HUDEP-2 (cell line): Measurements from ENCODE around the gene CD47.
A peak's percentile ranks its signal among the peaks of the same experiment; 100 is the strongest.

Source experiments
- DNase-seq, 76 experiments: peaks; one replicate each; lab custom pipeline; 2025; ENCODE audit not compliant: unreplicated experiment in 76 of 76; lab: John Stamatoyannopoulos, UW

Gene CD47

GRCh38 chr3:108093616-108094015 lies 2.8 kb upstream of the CD47 start:
- DNase-seq = no peak

GRCh38 chr3:108093021-108093420 lies 2.2 kb upstream of the CD47 start:
- DNase-seq = no peak

- peak in 1 of 76 experiments; percentile 8 for DNase-seq
Measured at GRCh38 chr3:108092501-108092900, 1.7 kb upstream of the CD47 start.

GRCh38 chr3:108091498-108092250 lies 843 bp upstream of the CD47 start:
- DNase-seq = no peak

GRCh38 chr3:108090049-108090700 lies 656 bp downstream of the CD47 start:
- peak in 9 of 76 experiments; percentile 15 to 58 (median 44) for DNase-seq

- DNase-seq = no peak
Measured at GRCh38 chr3:108089579-108089978, 1.3 kb downstream of the CD47 start.

GRCh38 chr3:108088697-108089096 lies 2.1 kb downstream of the CD47 start:
- peak in 10 of 76 experiments; percentile 8 to 44 (median 18) for DNase-seq

- no peak for DNase-seq
Measured at GRCh38 chr3:108088146-108088545, 2.7 kb downstream of the CD47 start.

GRCh38 chr3:108086653-108087052 lies 4.2 kb downstream of the CD47 start:
- no peak for DNase-seq

GRCh38 chr3:108085810-108086350 lies 5.0 kb downstream of the CD47 start:
- DNase-seq = no peak

- no peak for DNase-seq
Measured at GRCh38 chr3:108085370-108085769, 5.5 kb downstream of the CD47 start.

- no peak for DNase-seq
Measured at GRCh38 chr3:108079877-108080276, 11.0 kb downstream of the CD47 start.

GRCh38 chr3:108079043-108079442 lies 11.8 kb downstream of the CD47 start:
- DNase-seq = no peak

GRCh38 chr3:108076564-108076963 lies 14.3 kb downstream of the CD47 start:
- no peak for DNase-seq

GRCh38 chr3:108073764-108074431 lies 16.9 kb downstream of the CD47 start:
- no peak for DNase-seq

GRCh38 chr3:108071368-108071767 lies 19.5 kb downstream of the CD47 start:
- DNase-seq = no peak

GRCh38 chr3:108070356-108070755 lies 20.5 kb downstream of the CD47 start:
- no peak for DNase-seq

- DNase-seq = no peak
Measured at GRCh38 chr3:108067768-108068167, 23.1 kb downstream of the CD47 start.

GRCh38 chr3:108065096-108065495 lies 25.7 kb downstream of the CD47 start:
- DNase-seq = no peak

- no peak for DNase-seq
Measured at GRCh38 chr3:108064293-108064887, 26.4 kb downstream of the CD47 start.

GRCh38 chr3:108062051-108062450 lies 28.8 kb downstream of the CD47 start:
- DNase-seq = no peak
